ENCODE data around the gene BASP1.
"Not testable (repeated sequence)": the region's sequence is repeated elsewhere in the genome, so short reads cannot be mapped to it uniquely, and the experiment has no call there.

The BASP1 gene

DNA sequence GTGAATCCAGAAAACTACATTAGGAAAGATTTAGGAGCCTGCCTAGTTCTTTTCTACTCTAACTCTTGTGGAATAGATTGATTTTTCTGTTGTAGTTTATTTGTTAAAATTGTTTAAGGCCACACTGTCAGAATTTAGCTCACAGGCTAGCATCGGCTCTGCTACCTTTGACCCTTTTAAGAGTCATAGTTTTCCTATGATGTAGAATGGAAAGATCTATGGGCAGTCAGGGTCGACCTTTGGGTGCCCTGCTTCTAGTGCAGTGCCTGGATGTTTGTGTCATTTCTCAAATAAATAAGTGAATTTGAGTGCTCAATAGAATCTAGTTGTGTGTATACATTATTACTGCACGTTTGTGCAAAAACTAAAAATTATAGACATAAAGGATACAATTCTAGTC lies 38.7 kb downstream of the BASP1 start:
- DNase-seq (ENCODE audit: low spot score), result no peak

DNA sequence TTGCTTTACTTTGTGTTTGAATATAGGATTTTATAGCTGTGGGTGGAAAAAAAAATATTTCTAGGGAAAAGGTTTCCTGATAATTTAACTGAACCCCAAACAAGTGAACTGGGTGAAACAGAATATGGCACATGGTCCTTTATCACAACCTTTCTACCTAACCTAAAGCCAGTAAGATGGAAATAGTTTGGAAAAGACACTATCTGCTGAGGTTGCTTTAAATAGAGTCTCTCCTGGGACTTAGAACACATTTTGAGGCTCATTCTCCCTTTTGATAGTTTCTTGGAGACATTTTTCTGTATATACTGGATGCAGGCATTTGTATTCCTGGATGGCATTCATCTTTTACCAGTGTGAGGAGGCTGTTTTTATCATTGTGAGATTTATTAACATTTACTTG lies 39.4 kb downstream of the BASP1 start:
- no peak for DNase-seq (ENCODE audit: low spot score)

DNA sequence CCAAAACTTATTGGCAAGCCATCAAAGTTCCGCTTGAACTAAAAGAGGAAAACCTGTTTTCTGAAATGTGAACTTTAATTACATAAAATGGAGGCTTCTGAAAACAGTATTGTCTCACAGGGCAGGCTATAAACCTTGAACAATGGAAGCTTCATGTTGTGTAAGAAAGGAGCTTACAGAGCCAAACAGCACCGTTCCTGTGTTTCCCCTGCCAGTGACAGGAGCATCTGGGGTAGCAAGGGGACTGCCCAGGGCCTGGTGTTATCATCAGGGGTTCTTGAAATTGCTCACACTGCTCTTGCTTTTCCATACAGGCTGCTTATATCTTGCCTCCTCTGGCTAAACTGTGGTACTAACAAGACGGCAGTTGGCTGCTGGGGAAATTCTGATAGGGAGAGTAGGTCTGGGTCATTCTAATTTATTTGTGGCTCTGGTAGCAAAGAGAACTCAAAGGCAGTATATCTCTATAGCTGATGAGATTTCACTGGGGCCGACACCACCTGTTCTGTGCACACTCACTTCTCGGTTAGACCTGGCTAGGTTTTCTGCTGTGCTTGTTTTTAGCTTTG lies 40.4 kb downstream of the BASP1 start:
- no peak for DNase-seq (ENCODE audit: low spot score)

DNA sequence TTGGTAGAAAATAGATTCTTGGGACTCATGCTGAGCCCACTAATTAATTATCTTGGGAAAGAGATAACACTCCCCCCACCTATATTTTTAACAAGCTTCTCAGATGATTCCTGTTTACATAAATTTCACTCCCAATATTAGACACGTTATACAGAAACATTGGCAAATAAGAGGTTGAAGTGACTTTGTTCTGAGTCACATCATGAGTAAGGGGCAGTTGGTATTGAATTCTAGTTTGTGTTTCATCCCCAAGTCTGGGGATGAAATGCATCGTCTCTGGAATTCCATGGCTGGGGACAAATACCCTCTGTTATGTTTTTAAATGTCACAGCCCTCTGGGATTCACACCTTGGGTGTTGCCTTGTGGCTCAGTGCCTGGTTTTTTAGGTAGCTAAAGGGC lies 41.0 kb downstream of the BASP1 start:
- DNase-seq (ENCODE audit: low spot score), result no peak

DNA sequence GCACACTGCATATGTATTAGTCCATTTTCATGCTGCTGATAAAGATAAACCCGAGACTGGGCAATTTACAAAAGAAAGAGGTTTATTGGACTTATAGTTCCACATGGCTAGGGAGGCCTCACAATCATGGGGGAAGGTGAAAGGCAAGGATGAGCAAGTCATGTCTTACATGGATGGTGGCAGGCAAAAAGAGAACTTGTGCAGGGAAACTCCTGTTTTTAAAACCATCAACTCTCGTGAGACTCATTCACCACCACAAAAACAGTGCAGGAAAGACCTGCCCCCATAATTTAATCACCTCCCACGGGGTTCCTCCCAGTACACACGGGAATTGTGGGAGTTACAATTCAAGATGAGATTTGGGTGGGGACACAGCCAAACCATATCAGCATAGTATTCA lies 41.6 kb downstream of the BASP1 start:
- not testable (repeated sequence) for DNase-seq (ENCODE audit: low spot score)

DNA sequence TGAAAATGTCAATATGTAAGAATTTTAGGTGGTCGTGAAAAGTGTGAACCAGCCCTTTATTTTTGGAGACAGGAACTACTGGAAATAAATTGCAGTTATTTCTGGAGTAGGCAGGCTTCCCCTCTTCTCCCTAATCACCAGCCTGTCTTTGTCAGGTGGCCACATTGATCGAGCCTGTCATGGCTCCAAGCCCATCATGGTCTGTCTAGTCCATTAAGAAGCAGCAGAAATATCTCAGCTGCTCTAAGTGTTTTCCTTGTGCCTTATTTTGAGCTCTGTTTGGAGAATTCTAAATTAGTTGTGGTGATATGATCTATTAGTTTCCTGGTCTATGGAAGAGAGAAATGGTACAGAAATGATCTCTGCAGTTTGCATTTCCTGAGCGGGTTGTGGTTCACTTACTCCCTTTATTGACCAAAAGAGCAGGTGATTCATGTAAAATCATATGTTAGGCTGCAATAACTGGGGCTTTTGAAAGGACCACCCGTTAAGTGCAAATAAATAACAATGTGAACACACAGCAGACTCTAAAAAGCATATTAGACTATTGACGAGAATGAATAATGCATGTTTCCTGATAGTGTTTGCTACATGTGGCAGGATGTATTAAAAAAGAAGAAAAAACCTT lies 42.3 kb downstream of the BASP1 start:
- DNase-seq (ENCODE audit: low spot score), result no peak

DNA sequence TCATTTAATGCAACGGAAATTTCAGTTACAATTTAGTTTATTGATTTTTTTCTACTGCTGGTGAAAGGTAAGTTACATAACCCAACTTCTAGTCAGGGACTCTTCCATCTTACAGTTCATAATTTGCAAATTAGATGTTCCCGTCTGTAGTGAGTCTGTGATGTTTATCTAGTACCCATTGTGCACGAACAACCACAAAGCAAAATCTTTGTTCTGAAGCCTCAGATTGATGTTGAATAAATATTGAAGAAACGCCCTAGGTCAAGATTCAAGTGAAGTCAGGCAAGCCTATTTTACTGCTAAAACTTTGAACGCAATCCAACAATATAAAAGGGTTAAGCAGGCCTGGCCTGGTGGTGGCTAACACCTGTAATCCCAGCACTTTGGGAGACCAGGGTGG lies 43.1 kb downstream of the BASP1 start:
- DNase-seq (ENCODE audit: low spot score), result no peak

DNA sequence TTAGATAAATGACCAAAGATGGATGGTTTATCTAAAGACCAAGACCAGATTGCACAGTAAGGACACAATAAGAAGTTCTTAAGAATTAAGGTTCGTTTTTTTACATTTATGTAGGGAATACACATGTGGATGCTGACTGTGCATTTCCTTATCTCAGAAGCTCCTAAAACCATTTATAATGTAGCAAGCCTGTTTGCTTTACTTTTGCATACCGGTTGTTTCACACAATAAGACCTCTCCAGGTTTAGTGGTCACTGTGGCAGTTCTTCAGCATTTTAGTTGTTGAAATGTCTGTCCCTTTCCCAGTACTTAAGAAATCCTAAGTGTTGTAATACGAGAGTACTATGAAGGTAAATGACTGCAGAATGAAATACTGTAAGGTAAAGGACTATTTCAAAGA lies 43.6 kb downstream of the BASP1 start:
- no peak for DNase-seq (ENCODE audit: low spot score)

DNA sequence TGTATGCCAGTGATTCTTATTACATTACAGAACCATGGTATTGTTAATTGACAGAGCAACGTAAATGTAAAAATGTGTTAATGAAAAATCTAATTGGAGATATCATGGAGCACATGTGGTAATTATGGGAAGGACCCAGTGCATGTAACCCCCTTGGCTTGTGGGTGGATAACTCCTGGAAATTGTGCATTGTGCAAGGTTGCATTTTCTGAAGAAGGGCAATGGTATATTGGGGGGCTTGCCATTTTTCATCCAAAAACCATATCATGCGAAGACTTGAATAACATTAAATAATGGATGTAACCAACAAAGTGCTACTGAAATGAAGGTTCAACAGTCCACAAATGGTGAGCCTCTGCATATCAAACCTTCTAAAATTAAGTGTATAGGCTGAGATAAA lies 47.6 kb downstream of the BASP1 start:
- DNase-seq (ENCODE audit: low spot score), result no peak

DNA sequence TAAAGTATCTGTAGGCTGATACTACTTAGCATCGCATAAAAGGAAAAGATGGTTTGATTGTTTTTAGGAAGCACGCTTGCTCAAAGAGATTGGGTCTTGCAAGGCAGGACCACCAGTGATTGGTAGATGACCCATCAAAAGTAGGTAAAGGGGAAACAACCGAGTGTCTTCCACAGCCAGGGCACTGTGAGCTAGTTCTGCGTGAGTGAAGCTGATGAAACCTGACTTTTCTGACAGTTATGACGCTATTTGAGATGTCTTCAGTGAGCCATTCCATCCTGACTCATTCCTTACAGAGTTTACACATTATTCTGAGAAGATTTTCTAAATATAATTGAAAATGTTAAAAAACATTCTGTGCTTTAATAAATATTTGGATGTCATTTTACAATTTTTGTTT lies 49.7 kb downstream of the BASP1 start:
- no peak for DNase-seq (ENCODE audit: low spot score)

DNA sequence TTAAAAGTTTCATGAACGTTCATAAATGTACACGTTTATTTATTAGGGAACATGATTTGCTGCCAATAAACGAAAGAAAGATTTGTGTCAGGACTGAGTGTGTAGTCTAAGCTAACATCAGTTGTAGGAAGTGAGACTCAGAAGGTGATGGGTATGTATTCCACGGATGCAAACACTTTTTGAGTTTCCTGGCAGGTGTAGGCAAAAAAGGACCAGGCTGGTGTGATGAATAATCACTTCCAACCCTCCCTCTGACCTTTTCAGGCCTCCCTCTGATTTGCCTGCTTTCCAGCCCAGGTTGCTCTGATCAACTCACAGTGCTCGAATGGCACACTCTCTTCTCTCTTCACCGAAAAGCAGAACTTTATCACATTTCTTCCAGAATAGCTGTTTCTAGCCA lies 51.8 kb downstream of the BASP1 start:
- no peak for DNase-seq (ENCODE audit: low spot score)

DNA sequence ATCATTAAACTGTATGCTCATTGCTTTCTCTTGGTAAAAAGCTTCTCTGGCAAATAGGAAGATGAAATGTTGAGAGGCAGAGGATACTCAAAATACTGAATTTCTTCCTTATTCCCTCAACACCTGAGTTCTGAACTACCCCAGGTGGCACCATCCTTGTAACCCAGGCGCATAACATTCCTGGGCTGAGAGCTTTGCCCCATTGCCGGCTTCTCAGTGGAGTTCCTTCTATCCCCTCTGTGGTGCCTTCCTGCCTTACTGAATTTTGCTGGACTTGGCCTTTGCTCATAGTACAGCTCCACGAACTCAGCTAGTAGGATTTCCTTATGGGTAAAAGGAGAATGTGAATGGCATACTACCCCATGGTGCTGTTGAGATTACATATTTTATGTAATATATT lies 54.7 kb downstream of the BASP1 start:
- no peak for DNase-seq (ENCODE audit: low spot score)

DNA sequence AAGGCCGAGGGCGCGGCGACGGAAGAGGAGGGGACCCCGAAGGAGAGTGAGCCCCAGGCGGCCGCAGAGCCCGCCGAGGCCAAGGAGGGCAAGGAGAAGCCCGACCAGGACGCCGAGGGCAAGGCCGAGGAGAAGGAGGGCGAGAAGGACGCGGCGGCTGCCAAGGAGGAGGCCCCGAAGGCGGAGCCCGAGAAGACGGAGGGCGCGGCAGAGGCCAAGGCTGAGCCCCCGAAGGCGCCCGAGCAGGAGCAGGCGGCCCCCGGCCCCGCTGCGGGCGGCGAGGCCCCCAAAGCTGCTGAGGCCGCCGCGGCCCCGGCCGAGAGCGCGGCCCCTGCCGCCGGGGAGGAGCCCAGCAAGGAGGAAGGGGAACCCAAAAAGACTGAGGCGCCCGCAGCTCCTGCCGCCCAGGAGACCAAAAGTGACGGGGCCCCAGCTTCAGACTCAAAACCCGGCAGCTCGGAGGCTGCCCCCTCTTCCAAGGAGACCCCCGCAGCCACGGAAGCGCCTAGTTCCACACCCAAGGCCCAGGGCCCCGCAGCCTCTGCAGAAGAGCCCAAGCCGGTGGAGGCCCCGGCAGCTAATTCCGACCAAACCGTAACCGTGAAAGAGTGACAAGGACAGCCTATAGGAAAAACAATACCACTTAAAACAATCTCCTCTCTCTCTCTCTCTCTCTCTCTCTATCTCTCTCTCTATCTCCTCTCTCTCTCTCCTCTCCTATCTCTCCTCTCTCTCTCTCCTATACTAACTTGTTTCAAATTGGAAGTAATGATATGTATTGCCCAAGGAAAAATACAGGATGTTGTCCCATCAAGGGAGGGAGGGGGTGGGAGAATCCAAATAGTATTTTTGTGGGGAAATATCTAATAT lies 58.1 kb downstream of the BASP1 start:
- DNase-seq (ENCODE audit: low spot score), result no peak

DNA sequence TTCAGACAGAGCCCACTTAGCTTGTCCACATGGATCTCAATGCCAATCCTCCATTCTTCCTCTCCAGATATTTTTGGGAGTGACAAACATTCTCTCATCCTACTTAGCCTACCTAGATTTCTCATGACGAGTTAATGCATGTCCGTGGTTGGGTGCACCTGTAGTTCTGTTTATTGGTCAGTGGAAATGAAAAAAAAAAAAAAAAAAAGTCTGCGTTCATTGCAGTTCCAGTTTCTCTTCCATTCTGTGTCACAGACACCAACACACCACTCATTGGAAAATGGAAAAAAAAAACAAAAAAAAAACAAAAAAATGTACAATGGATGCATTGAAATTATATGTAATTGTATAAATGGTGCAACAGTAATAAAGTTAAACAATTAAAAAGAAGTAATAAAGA lies 59.0 kb downstream of the BASP1 start:
- DNase-seq (ENCODE audit: low spot score), result no peak

DNA sequence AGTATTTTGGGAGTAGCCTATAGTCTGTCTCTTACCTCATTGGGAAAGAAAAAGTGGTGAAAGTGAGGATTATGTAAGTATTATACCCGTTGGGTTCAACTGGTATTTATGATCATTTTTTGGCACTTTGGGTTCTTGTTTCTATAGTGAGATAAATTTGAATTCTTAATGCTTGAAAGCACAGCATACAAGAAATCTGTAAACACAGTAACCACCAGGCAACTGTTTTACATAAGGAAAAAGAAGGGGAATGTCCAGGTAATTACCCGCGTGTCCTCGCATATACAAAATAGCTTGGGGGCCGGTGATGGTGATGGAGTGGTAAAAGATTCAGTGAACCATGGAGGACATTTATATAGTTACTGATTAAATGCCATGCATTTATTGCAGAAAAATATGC lies 60.5 kb downstream of the BASP1 start:
- DNase-seq (ENCODE audit: low spot score), result no peak

DNA sequence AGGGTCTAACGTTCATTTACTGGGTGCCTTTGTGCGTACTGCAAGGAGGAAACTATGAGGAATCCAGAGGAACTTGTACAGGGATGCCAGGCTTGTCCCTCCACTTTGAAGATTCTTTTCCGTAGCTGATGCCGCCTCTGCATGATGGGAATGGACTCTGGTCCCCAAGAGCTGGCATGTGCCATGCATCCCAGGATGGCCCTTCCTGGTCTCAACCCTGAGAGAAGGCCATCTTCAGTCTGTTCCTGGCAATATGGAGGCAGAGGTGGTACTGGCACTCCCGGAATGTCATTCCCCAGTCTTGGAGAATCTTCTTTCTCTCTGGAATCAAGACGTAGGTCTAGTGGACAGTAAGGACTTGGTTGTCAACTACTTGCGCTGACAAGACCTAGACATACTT lies 61.5 kb downstream of the BASP1 start:
- no peak for DNase-seq (ENCODE audit: low spot score)

DNA sequence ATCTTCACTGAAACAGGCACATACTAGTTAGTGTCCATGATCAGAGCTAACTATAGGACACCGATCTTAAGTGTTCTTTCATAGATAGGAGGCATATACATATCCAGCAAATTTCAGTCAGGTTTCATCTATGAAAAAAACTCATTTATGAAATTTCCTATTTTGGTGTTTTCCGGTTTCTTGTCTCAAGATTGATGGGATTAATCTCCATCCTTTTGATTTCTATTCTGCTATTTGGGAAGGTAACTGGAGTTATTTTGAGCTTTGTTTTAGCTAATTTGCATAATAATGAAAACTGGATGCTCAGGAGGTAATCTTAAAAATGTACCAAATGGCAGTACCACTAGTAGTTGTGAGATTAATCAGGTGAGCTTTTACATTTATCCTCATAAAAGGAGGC lies 62.1 kb downstream of the BASP1 start:
- no peak for DNase-seq (ENCODE audit: low spot score)

DNA sequence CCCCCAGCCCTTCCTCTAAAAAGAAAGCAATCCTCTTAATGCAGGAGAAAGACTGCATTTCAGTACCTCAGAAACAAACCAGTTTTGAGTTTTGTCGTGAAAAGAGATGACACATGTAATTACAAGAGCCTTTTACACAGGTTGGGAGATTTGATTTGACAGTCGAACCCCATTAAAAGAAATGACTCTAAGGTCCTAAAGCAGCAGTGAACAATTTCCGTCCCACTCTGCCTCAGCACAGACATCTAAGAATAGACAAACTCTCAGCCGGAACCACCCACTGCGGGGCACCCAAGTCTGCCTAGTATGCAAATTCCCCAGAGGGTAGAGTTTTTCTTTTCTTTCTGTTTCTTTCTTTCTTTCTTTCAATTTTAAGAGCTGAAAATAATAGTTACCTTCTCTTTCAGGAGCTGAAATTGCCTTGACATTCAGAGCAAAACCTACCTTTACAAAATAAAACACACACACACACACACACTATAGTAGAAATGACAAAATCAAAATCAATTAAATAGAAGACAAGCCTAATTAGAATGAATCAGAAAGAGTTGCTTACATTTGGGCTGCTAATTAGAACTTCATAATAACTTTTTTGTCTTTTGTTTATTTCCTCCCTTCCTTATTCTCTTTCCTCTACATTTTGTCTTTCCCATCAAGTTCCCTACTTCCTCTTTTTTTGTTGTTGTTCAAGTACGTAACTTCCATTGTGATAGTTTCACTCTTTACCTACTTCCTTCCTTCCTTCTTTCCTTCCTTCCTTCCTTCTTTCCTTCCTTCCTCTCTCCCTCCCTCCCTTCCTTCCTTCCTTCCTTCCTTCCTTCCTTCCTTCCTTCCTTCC lies 65.1 kb downstream of the BASP1 start:
- DNase-seq (ENCODE audit: low spot score), result peak; percentile 57

DNA sequence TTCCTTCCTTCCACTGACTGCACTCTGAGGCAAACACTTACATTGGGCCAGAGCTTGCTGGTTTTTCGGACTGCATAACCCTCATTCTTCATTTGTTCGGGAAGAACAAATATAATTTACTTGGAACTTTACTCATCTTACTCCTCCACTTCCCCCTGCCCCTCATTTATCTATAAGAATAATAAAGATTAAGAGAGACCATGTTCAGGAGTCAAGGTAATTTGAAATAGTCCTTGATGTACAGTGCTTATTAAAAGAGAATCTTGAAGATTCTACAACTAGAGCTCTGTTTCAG lies 65.6 kb downstream of the BASP1 start:
- no peak for DNase-seq (ENCODE audit: low spot score)

DNA sequence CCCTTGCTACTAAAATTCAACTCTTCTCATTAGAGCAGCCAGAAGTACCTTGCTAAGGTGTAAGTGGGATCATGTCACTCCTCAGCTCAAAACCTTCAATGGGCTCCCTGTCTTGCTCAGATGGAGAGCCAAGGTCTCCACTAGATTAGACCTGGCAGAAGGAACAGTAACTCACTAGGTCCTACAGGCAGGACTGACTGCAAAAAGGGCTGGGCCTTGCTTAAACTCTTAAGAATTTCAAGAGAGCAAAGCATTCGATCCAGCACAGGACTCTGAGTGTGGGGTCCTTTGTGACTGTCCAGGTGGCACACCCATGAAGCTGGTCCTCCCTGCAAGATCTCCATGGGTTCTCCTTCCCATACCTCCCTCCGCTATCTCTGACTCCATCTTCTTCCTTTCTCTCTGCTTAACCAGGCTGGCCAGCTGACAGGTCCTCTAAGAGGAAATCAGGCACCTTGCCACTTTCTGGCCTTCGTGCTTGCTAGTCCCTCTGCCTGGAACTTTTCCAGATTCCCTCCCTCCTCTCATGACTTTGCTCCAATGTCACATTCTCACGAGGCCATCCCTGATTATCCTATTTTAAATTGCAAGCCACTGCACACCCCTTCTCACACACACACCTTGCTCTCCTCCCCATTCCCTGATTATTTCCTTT lies 70.2 kb downstream of the BASP1 start:
- DNase-seq (ENCODE audit: low spot score), result no peak

DNA sequence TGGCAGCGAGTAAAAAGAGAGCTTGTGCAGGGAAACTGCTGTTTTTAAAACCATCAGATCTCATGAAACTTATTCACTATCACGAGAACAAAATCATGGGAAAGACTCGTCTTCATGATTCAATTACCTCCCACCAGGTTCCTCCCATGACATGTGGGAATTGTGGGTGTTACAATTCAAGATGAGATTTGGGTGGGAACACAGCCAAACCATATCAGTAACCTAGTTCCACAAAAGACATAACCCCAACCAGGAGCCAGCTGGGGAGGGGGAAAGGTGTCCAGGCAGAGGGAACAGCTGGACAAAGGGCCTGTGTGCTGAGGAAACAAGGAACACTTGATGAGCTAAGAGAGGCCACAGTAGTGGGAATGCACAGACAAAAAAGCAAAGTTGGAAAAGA lies 71.1 kb downstream of the BASP1 start:
- DNase-seq (ENCODE audit: low spot score), result no peak
